NCI-H1436 (cell line): ENCODE results near the gene ZBTB17.
"Not testable (repeated sequence)": the region's sequence is repeated elsewhere in the genome, so short reads cannot be mapped to it uniquely, and the experiment has no call there.

ENCODE experiments used
- DNase-seq: peaks from one replicate; lab custom pipeline; 2025; lab: John Stamatoyannopoulos, UW

The ZBTB17 gene

GRCh38 chr1:15892857-15893599 is 82.9 kb downstream of the ZBTB17 start:
- DNase-seq, result not testable (repeated sequence)
